GM19324 (cell line): ENCODE data around the gene OMD.

Experiments
- ATAC-seq: cut with Tn5 transposase; IDR thresholded peaks from one replicate; pipeline ENCODE4 v1.9.1; 2021; ENCODE audit warnings: mild to moderate bottlenecking, moderate library complexity; ENCODE audit not compliant: unreplicated experiment, low FRiP score

Gene OMD

GRCh38 chr9:92424340-92424739, at the start of gene OMD:
Gene OMD (minus strand): TSS chr9:92424471. CDS start chr9:92417558, 6,913 bp downstream.
- no peak for ATAC-seq

DNA sequence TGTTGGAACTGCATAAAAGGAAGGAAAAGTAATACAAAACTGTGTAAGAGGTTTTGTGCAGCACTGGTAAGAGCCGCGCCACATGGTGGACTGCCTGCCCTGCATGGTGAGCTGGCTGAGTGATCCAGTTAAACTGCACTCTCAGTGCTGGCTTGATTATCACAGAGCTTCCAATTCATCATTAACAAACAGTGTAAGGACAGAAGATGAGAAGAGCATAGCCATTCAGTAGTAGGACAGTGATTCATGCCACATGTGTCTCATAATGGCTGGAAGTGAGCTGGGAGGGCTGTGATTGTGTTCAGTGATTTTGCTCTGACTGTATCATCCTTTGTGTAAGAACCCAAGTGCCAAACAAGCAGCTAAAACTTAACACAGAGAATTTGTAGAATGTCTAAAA, 43.9 kb upstream of the OMD start:
- ATAC-seq, result no peak

DNA sequence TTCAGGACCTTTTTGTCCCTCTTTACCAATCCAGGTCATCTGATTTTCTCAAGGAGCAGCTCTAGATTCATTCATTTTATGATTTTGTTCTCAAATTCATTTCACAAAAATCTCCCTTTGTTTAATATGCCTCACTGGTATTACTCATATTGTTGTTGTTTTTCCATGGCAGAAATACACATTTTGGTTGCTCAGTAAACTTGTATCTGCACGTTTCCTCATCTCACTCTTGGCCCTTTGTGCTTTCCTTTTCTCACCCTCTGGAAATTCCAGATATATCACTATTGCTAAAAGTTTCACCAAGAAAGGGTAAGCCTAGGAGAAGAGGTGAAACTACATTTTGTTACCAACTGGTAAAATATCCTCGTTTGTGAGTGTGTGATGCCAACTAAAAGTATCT, 43.2 kb upstream of the OMD start:
- ATAC-seq, result no peak

DNA sequence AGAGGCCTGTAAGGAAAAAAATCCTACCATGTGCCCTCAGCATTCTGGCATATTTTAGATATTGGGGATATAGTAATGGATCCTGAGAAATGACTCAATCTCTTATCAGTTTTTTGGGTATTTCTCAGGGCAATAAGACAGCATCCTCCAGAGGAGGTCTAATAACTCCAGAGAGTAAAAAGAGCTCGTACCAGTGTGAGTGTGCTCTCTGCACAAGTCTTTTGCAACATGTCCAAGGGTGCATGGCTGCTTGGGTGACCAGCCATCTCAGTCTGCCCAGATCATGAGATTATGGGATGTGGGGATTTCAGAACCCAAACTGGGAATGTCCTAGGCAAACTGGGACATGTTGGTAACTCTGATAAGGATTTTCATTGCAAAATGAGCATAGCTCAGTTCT, 42.8 kb upstream of the OMD start:
- ATAC-seq, result no peak

GRCh38 chr9:92463984-92464383, 39.7 kb upstream of the OMD start:
- ATAC-seq, result no peak

DNA sequence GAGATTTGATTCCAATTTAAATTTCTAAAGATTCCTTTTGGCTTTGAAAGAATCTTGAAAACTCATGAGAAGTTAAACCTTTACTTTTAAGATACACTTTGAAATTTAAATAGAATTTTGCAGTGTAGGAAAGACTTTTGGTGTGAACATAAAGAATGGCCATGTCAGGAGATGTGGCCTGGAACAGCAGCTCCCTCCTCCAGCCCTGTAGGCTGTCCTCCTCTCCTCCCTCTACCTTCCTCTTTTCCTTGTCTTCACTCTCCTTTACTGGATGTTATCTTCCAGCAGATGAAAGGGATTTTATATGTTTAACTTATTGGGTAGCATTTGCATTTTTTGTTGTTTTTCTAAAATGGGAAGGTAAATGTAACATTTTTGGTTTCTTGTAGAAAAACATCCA, 39.1 kb upstream of the OMD start:
- no peak for ATAC-seq

DNA sequence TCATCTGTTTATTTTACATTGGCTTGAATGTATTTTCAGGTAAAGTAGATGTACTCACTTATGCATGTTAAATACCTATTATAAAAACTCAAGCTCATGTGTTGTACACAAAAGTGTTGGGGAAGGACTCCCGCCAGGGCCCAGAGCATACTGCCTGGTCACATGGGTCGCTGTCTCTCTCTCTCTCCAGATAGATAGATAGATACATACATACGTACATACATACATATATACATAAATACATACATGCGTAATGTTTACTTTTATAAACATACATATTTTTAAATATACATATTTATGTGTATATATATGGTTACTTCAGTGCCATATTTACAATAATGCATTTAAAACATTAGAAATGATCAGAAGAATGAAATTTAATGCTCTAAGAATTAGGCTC, 33.3 kb upstream of the OMD start:
- no peak for ATAC-seq

DNA sequence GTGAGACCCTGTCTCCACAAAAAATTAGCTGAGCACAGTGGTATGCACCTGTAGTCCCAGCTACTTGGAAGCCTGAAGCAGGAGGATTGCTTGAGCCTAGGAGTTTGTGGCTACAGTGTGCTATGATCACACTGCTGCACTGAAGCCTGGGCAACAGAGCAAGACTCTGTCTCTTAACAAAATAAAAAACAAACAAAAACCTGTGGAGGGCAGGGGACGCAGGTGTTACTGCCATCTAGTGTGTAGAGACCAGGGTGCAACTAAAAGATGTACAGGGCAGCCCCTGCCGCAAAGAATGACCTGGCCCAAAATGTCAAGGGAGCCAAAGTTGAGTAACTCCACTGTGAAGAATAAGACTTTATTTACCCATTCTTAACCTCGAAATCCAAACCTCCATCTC, 30.9 kb upstream of the OMD start:
- no peak for ATAC-seq

GRCh38 chr9:92446536-92446935, 22.3 kb upstream of the OMD start:
- no peak for ATAC-seq

DNA sequence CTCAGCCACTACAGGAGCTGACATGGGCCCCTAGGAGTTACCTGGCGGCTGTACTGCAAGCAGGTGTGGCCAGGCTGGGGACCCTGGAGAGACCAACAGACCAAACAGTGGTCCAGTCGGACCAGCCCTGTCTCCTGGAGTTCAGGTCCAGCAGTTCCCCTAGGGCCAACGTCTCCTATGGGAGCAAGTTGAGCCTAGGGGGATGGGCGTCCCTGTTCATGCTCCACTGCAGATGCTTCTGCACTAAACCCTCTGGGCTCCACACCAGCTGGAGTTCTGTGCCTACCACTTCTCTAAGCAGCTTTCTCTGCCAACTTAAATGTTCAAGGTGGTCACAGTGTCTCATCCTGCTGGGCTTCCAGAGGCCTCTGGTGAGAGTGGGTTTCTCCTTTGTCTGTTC, 20.6 kb upstream of the OMD start:
- ATAC-seq, result no peak

GRCh38 chr9:92440751-92441046, 16.4 kb upstream of the OMD start:
- ATAC-seq, result no peak

DNA sequence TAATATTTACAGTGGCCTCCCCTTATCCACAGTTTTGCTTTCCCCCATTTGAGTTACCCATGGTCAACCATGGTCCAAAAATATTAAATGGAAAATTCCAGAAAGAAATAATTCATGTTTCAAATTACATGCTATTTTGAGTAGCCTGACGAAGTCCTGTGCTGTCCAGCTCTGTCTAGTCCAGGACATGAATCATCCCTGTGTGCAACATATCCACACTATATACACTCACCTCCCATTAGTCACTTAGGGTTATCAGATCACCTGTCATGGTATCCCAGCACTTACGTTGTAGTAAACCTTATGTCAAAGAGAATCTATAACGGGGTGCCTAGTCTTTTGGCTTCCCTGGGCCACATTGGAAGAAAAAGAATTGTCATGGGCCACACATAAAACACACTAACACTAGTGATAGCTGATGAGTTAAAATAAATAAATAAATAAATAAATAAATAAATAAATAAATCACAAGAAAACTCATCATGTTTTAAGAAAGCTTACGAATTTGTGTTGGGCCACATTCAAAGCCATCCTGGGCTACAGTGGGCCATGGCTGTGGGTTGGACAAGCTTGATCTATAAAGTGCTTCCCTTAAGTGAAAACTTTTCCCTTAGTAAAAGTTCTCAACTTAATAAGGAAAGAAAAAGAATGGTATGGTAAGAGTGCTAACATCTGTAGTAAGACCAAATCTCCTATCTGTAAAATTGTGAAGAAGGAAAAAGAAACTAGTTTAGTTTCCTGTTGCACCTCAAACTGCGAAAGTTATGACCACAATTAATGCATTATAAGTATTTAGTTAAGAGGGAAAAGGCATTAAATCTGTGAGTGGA, 15.9 kb upstream of the OMD start:
- no peak for ATAC-seq

- no peak for ATAC-seq
These were observed 14.7 kb upstream of the OMD start for GRCh38 chr9:92438900-92439526.

DNA sequence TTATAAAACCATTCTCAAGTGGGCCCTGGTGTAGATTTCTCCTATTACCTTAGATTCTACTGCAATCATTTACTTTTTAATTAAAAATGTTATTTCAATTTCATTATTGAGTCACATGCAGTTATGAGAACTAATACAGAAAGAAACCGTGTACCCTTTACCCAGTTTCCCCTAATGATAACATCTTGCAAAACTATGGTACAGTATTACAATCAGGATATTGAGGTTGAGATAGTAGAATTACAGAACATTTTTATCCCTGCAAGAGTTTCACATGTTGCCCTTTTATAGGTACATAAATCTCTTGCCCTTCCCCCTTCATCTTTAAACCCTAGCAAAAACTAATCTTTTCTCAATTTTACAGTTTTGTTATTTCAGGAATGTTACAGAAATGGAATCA, 11.0 kb upstream of the OMD start:
- no peak for ATAC-seq

DNA sequence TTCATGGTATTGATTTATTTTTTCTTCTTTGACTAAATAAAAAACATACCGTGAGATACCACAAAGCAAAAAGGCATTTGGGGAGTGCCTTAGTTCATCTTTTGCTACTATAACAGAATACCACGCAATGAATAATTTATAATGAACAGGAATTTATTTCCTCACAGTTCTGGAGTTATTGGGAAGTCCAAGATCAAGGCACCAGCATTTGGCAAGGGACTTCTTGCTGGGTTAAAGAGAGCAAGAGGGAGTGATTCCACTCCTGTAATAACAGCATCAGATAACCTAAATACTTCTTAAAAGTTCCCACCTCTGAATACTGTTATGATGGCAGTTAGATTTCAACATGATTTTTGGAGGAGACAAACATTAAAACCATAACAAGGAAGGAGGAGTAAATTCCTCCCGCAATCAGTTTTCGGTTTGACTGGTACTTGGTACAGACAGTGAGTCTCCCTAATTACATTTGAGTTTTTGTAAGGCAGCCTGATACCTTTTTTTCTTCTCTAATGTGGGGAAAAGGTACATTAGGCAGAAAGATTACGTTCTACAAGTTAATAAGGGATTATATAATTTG, 8.8 kb upstream of the OMD start:
- ATAC-seq, result no peak

GRCh38 chr9:92432350-92432749, 8.1 kb upstream of the OMD start:
- ATAC-seq, result no peak

DNA sequence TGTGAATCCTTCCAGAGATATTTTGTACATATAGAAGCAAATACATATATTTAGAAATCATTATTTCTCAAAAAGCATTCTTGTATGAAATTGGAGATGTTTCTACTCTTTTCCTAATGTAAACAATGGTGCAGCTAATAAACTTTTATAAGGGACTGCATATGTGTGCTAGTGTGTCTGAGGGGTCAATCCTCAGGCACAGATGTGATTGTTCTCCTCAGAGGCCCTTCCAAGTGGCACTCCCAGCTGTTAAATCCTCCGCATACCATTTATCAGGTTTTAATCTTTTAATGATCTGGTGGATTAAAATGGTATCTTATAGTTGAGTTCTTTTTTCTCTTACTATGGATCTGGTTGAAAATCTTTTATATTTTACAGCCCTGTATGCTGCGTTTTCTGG, 5.6 kb upstream of the OMD start:
- no peak for ATAC-seq

GRCh38 chr9:92426501-92427145, 2.4 kb upstream of the OMD start:
- ATAC-seq, result no peak

DNA sequence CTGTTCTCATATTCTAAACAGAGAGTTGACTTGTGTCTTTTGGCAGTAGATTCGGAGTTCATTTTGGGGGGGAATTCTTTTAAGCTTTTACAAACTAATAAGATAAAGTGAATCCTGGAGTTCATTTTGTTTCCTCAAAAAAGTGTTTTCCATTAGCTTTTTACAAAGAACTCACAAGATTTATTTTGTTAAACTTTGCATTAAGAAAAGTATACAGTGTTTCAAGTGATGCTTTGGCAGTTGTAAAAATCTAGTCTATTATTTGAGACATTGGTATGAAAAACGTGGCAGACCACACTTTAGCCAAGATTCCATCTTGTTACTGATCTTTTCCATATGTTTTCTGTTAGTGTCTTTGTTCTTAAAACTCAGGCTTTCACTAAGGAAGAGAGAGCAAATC, 1.2 kb upstream of the OMD start:
- no peak for ATAC-seq

DNA sequence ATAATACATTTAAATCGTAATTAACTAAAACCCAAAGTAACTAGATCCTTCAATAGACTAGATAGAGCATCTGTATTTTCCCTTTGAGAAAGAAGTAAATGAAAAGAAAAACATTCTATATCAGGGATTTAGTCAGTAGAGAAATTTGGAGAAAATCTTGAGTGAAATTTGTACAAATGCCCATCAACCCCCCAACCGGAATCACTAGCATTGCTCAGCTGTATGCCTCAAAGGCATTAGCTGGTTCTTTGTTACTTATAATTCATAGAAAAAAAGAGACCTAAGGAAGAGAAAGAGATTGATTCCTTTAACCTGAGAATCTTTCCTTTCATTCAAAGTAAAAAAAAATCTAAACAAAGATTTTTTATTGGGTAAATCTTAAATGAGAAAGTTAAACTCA, 659 bp downstream of the OMD start:
- ATAC-seq, result no peak

- ATAC-seq, result no peak
These were observed 1.5 kb downstream of the OMD start for GRCh38 chr9:92422611-92423338.
